Transverse colon (tissue), 4 donors: ENCODE measurements around the gene SMTNL2.

Experiments
- EP300 ChIP-seq: sonication (generic); formaldehyde crosslinking; IDR thresholded peaks from one replicate; pipeline ENCODE4 v1.6.1; 2017; ENCODE audit warnings: antibody characterized with exemption, low read depth
- POLR2A ChIP-seq: fragments of 450-650 bp; IDR thresholded peaks from one replicate; pipeline ENCODE4 v1.6.1; 2016; ENCODE audit warnings: antibody characterized with exemption, mild to moderate bottlenecking, moderate library complexity
- POLR2AphosphoS5 ChIP-seq, 3 donors: sonication (generic); formaldehyde crosslinking; IDR thresholded peaks; one replicate each; pipeline ENCODE4 v1.6.1; 2016; ENCODE audit warnings: antibody characterized with exemption in 3 of 3
- TF ChIP-seq, protein P1 (sequence below), 5 experiments: fragments of 200-600 bp in 3 of 5; fragments of 450-650 bp in 2 of 5; sonication (generic) in 3 of 5; IDR thresholded peaks; 1 replicate in 2 of 5; 2 replicates in 3 of 5; pipeline ENCODE4 v1.5.1; 2016 to 2017; ENCODE audit warnings: antibody characterized with exemption in 5 of 5, inconsistent platforms in 3 of 5, mild to moderate bottlenecking in 2 of 5, moderate library complexity in 1 of 5

DNA sequence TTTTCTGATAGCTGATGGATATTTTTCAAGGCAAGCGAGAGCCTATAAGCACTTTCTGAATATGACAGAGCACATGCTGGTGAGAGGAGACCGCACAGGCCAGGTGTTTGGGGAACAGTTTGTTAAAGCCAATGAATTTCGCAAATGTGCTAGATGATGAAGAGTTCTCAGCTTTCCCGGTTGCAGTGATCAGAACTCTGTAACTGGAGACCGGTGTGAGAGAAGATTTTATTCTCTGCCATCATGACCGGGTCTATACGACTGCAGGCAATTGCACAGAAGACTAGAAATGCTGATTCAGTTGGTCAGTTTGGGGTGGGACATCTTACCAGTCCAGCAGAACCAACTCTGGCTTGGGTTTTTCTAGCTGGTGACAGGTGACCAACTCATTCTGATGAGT is 25.4 kb downstream of the SMTNL2 start:
- TF ChIP-seq, protein P1, sequence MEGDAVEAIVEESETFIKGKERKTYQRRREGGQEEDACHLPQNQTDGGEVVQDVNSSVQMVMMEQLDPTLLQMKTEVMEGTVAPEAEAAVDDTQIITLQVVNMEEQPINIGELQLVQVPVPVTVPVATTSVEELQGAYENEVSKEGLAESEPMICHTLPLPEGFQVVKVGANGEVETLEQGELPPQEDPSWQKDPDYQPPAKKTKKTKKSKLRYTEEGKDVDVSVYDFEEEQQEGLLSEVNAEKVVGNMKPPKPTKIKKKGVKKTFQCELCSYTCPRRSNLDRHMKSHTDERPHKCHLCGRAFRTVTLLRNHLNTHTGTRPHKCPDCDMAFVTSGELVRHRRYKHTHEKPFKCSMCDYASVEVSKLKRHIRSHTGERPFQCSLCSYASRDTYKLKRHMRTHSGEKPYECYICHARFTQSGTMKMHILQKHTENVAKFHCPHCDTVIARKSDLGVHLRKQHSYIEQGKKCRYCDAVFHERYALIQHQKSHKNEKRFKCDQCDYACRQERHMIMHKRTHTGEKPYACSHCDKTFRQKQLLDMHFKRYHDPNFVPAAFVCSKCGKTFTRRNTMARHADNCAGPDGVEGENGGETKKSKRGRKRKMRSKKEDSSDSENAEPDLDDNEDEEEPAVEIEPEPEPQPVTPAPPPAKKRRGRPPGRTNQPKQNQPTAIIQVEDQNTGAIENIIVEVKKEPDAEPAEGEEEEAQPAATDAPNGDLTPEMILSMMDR (IDR thresholded peaks at IDR 0.05): no peak
- TF ChIP-seq POLR2A: no peak
- no peak for TF ChIP-seq EP300
- no peak for TF ChIP-seq POLR2AphosphoS5 (IDR thresholded peaks at IDR 0.05)
